ENCODE results near the gene CYB561.

CYB561 gene, protein sequence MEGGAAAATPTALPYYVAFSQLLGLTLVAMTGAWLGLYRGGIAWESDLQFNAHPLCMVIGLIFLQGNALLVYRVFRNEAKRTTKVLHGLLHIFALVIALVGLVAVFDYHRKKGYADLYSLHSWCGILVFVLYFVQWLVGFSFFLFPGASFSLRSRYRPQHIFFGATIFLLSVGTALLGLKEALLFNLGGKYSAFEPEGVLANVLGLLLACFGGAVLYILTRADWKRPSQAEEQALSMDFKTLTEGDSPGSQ

DNA sequence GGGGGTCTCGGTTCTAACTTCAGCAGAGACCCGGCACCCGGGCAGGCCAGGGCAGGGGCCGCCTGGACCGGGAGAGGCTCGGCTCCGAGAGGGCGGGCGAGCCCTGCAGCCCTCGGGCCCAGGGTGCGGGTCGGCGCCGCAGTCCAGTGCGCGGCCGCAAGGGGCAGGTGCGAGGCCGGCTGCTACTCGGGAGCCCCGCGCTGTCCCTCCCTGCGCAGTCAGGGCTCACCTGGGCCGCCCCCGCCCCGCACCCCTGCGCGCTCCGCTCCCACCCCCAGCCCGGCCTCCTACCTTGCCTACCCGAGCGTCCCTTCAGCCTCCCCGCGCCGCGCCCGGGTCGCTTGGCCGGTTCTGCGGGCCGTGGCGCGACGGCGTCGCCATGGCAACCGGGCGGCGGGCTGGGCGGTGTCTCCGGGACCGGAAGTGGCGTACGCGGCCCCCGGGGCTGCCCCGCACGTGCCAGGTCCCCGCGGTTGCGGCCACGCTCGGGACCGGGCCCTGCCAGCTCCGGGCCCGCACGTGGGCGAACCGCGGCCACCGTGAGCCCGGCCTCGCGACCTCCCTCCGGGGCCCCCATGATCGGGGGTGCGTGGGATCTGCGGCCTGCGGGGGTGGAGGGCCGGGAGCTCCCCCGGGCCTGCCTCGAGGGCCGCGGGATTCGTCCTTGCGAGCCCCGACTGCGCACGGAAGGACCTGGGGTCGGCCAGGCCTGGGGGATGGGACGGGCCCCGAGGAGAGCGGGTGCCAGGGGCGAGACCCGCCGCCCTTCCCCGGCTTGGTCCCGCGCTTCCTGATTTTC, at the start of gene CYB561:
Gene CYB561, minus strand, starts transcription at position 353 of the 799 bp plus-strand sequence. CDS start 8,759 bp downstream, outside the sequence.
- DNase-seq: peak; percentile 60

DNA sequence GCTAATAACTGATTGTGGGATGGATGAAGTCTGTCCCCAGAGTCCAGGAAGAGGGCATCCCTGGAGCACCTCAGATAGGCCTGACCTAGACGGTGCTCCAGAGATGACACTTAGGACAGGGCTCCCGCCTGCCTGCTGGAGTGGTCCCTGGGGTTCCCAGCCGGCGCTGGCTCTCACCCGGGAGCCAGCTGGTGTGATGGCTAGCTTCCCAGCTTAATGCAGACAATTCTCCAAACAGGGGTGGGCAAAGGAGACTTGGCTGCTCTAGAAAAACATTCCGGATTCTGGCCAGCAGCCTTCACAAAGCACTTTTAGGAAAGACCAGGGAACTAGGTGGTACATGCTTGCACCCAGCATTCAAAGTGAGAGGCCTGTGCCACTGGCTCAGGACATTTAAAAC, 49.4 kb upstream of the CYB561 start:
- no peak for DNase-seq

DNA sequence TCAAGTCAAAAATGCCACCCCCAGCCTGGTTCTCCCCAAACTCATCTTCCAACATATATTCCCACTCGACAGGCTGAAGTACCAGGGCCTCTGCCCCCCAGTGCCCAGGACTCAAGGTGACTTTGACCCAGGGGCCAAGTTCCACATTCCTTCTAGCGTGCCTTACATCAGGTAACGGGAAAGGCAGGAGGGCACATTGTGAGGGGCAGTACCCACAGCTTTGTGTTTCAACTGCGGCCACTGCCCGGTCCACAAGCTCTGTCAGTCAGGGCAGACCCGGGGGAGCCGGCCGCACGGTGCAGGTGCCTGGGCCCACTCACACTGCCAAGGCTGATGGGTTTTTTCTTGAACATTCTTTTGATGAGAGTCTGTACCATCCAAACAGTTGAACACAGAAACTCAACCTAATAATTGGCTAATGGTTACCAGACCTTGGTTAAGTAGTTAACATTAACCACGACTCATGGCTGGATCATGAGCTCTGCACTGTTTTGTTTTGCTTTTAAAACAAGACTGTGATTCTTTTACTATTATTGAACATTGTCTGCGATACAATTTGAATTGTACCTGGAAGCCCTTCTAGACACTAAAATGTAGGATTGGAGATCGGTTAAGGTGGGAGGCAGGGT, 48.3 kb upstream of the CYB561 start:
- DNase-seq: no peak

DNA sequence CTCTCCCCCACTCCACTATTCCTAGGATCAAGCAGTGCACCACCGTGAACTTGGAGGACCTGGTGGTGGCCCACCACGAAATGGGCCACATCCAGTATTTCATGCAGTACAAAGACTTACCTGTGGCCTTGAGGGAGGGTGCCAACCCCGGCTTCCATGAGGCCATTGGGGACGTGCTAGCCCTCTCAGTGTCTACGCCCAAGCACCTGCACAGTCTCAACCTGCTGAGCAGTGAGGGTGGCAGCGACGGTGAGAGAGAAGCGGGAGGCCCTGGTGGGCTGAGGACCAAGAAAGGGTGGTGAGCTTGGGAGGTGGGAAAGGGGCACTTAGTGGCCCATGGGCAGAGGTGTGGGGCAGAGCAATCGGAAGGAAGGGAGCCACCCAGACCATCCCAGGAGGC, 47.3 kb upstream of the CYB561 start:
- DNase-seq: no peak

DNA sequence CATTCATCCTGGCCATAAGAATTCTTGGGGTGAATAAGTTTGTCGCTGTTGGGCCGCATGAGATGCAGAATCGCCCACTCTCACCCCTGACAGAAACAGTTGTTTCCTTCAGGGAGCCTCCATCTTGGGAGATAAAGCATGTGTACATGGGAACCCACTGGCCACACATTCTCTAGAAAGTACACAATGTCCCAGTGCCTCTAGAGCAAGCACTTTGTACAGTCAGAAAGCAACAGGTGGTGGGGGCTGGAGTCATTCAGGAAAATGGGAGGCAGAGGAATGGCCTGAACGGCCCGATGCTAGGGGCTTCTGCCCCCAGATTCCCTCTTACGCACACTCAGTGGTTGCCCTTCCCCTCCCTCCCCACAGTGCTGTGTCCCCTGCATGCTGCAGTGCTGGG, 46.8 kb upstream of the CYB561 start:
- no peak for DNase-seq

DNA sequence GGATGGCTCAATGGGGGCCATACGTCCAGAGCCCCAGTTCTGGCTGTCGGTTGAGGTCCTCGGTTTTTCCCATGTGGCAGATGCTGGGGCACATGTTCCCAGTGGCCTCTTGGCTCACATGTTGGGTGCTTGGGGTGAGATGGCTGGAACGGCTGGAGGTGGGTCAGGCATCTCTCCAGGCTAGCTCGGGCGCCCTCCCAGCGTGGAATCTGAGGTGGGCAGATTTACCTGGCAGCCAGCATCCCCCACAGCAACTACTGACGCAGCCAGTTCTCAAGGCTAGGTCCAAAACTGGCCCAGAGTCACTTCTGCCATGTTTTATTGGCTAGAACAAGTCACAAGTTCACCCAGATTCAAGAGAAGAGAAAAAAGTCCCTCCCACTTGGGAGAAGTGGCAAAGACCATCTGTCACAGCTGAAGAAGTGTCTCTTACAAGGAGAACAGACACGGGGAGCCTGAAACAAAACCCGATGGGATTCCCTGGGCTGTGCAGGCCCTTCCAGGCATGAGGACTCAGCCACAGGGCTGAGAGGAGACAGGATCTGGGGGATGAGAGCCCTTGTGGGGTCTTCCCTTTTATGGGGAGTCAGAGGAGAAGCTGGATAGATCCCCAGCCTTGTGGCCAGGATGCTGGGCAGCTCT, 46.0 kb upstream of the CYB561 start:
- no peak for DNase-seq

DNA sequence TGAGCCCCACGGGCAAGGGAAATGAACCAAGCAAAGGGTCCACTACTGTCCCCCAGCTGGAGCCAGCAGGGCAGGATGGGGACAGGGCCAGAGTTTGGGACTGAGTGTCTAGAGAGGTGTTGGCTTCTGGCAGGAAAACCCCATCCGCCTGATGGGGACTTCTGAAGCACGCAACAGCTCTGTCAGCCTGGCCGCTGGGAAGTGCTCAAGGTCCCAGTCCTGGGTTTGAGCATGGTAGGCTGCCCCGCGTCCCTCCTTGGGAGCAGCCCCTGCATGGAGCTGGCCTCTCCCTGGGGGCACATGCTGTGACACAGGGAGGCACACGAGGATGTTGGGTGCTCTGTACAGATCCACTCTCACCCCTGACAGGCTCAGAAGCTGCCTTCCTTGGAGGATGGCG, 45.3 kb upstream of the CYB561 start:
- no peak for DNase-seq

DNA sequence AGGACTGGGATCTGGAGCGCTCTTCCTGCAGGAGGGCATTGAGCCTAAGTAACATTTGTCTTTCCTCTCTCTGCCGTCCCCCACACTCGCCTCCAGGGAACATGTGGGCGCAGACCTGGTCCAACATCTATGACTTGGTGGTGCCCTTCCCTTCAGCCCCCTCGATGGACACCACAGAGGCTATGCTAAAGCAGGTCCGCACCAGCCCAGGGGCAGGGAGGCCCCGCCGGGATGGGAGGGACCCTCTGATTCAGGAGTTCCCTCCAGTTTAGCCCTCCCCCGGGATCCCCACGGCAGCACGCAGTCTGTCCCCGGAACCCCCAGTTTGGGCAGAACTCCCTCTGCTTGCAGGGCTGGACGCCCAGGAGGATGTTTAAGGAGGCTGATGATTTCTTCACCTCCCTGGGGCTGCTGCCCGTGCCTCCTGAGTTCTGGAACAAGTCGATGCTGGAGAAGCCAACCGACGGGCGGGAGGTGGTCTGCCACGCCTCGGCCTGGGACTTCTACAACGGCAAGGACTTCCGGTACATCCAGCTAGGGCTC, 44.8 kb upstream of the CYB561 start:
- DNase-seq: no peak

DNA sequence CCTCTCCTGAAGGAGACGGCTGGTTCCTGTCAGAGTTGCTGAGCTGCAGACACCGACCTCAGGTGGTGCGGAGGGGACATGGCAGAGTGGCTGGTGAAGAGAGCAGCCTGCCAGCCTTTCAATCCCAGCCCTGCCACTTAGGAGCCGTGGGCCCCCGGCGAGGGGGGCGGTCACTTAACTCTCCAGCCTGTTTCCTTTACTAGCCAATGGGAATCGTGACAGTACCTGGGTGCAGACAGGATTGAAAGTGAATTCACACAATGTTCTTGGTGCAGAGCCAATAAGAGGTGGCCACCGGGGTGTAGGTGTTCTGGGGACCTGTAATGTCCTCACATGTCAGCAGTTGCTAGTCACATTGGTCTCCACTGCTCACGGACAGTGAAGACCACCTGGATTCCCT, 44.2 kb upstream of the CYB561 start:
- peak; percentile 6 for DNase-seq

DNA sequence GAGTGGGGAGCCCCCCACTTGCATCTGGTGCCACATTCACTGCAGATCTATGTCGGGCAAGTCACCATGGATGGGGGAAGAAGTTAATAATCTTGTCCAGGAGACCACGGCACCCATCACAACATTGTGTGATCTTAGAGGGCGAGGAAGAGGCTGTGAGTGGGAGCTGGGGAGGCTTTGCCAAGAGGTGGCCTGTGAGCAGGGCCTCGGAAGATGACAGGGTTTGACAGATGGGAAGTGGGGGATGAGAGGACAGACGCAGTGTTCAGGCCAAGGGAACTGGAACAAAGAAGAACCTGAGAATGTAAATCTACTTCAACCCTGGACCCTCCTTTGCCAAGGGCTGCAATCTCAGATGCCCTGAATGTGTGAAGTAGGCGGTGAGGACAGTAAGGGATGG, 43.2 kb upstream of the CYB561 start:
- no peak for DNase-seq

DNA sequence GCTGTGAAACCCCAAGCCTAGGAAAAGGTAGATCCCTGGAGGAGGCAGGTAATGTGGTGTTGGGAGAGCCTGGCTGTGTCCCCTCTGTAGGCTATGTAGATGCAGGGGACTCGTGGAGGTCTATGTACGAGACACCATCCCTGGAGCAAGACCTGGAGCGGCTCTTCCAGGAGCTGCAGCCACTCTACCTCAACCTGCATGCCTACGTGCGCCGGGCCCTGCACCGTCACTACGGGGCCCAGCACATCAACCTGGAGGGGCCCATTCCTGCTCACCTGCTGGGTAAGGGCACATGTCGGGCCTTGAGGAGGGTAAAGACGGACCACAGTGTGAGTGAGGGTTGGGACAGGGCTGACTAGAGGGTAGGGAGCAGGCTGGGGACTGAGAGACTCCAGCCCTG, 42.7 kb upstream of the CYB561 start:
- no peak for DNase-seq

DNA sequence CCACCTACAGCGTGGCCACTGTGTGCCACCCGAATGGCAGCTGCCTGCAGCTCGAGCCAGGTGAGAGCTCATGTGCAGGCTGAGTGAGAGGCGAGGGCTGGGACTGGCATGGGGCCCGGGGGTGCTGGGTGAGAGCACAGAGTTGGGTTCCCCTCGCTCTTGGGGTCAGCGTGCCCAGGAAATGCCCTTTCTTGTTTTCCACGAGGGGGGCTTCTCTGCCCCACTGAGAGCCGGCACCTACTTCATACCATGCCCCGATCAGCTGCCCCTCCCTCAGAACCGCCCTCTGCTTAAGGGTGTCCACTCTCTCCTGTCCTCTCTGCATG, 40.9 kb upstream of the CYB561 start:
- DNase-seq: no peak

DNA sequence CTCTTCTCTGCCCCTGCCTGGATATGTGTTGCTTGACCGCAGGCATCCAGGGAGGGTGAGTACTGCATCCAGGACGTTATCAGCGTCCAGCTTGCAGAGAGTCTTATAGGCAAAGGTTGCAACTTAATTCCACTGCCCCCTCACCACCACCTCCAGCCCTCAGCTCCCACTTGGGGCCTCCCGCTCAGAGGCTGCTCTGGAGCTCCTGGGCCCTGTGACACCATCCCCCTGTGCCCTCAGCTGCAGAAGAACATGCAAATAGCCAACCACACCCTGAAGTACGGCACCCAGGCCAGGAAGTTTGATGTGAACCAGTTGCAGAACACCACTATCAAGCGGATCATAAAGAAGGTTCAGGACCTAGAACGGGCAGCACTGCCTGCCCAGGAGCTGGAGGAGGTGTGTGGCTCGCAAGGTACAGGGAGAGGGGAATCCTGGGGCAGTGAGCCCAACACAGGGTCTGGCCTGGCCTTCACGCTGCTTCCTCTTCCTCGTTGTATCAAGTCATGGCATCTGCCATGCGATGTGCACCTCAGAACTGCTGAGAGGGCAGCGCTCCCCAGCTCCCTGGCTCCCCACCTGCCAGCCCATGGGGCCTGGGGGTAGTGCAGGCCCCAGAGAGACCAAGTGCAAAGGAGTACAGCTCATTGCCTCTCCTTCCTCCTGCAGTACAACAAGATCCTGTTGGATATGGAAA, 40.4 kb upstream of the CYB561 start:
- DNase-seq: no peak

DNA sequence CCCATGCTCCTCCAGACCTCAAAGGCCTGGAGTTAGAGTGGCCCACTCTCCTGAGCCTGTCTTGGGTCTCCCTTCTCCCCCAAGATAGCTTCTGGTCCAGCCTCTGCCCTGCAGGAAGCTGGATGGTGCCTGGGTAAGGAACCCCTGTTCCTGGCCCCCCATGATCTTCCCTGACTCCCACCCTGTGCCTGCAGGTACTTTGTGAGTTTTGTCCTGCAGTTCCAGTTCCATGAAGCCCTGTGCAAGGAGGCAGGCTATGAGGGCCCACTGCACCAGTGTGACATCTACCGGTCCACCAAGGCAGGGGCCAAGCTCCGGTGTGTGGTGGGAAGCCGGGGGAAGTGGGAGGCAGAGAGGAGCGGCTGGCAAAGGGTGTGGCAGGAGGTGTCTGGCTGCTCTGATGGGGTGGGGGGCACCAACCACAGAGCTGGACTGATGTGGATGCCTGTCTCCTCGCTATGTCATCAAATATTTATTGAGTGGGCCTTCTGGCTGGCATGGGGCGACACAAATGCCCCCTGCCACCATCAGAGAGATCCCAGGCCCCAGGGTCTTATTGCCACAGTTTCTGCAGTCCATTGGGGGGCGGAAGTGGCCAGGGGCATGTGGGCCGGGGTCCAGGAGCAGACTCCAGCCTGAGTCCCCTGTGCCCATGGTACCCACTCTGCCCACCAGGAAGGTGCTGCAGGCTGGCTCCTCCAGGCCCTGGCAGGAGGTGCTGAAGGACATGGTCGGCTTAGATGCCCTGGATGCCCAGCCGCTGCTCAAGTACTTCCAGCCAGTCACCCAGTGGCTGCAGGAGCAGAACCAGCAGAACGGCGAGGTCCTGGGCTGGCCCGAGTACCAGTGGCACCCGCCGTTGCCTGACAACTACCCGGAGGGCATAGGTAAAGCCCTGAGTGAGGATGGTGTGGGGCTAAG, 37.8 kb upstream of the CYB561 start:
- no peak for DNase-seq

DNA sequence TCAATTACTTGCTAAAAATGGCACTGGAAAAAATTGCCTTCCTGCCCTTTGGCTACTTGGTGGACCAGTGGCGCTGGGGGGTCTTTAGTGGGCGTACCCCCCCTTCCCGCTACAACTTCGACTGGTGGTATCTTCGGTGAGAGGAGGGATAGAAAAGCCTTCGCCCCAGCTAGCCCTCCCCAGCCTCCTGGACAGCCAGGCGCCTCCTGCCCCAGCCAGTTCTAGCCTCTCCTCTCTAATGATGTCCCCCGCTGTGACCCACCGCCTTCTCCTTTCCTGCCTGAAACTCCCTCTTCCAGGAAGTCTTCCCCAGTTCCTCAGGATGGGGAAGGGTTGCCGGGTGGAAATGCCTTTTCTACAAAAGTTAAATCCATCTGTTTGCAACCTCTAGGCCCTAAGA, 36.9 kb upstream of the CYB561 start:
- DNase-seq: no peak

DNA sequence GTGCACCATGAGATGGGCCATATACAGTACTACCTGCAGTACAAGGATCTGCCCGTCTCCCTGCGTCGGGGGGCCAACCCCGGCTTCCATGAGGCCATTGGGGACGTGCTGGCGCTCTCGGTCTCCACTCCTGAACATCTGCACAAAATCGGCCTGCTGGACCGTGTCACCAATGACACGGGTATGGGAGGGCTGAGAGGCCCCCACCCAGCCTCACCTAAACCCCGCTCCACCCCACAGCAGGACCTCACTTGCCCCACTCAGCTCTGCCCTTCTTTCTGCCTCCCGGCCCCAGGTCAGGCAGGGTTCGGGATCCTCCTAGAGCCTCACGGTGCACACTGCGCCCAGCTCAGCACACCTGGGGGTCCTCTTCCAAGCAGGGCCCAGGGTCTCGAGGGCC, 36.4 kb upstream of the CYB561 start:
- no peak for DNase-seq

DNA sequence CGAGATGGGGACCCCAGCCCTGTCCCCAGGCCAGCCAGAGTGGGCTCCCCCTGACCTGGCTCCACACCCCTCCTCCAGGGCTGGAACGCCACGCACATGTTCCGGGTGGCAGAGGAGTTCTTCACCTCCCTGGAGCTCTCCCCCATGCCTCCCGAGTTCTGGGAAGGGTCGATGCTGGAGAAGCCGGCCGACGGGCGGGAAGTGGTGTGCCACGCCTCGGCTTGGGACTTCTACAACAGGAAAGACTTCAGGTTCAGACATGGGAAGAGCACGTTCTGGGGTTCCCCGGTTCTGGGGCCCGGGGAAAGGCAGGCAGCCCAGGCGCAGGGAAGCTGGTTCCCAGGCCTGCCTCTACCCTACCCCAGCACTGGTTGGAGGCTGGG, 35.4 kb upstream of the CYB561 start:
- DNase-seq: no peak

DNA sequence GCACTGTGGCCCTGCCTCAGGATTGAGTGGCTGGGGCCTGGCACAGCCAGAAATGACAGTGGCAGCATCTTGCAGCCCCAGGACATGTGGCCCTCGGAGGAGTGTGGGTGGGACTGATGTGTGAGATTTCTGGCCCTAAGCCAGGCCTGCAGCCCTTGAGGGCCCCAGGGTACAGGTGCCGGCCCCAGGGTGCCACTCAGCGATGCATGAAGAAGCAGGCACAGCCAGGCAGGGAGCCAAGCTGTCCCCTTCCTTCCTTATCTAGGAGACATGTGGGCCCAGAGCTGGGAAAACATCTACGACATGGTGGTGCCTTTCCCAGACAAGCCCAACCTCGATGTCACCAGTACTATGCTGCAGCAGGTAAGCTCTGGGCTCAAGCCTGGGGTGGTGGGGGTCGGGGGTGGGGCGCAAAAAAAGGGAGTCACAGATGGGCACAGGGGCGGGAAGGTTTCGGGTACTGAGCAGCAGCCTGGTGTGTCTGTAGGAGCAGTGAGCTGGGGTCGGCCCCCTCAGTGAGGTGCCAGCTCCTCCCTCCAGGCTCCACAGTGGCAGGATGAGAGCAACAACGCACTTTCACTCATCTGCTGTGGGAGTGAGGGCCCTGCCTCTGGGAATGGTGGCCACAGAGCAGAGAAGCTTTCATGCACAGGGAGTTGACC, 34.9 kb upstream of the CYB561 start:
- DNase-seq: no peak

DNA sequence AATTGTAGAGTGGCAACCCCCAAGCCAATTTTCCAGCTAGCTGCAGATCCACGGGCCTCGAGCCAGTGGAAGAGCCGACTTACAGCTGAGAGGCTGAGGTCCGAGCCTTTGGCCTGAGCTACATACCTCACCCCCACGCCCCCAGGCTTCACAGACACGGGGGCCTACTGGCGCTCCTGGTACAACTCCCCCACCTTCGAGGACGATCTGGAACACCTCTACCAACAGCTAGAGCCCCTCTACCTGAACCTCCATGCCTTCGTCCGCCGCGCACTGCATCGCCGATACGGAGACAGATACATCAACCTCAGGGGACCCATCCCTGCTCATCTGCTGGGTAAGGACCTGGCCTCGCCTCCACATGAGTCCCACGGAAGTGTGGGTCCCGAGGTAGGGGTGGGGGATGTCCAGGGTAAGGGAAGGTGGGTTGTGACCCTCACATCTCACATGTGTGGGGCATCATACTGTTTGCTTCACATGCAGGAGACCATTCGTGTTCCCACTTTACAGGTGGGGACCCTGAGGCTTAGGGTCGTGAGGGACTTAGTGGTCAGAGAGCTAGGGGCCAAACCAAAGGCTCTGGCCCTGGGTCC, 34.2 kb upstream of the CYB561 start:
- no peak for DNase-seq

DNA sequence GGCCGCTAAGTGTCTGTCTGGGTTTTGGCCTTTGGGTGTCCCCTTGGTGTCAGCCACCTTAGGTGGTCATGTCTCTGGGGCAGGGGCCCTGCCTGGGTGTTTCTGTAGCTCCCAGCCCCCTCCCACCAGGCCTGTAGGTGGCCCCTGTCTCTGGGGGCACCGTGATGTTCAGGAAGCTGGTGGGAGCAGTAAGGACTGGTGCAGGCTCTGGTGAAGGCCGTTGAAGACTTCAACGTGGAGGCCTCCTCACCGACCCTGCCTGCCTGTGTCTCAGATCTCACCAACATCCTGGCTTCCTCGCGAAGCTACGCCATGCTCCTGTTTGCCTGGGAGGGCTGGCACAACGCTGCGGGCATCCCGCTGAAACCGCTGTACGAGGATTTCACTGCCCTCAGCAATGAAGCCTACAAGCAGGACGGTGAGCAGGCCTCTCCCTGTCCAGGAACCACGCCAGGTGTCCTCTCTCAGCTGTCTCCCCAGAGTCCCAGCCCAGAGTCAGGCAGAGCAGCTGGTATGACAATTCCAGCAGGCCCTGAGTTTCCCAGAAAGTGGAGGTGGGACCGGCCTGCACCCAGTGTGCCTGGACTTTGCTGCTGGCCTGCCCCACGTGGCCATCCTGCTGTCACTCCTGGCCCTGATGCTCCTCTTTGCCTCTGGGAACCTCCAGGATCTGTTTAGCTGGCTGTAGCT, 33.5 kb upstream of the CYB561 start:
- DNase-seq: no peak

Measured in NCI-H2227 treated with DMSO at 0.1 percent for 48 hours (cell line).